KMS-11 (cell line): ENCODE data around the gene ABCC5.
"Not testable (repeated sequence)": the region's sequence is repeated elsewhere in the genome, so short reads cannot be mapped to it uniquely, and the experiment has no call there.

Source experiments
- H2AFZ ChIP-seq: fragments of 200-600 bp; sonication (generic); 2 replicates; pipeline ENCODE4 v1.6.1; 2016; ENCODE audit warnings: antibody characterized with exemption, mixed run types, low read depth
- H3K27ac ChIP-seq: fragments of 200-600 bp; sonication (generic); 2 replicates; pipeline ENCODE4 v1.6.1; 2016; ENCODE audit warnings: mild to moderate bottlenecking, mixed run types
- H3K27me3 ChIP-seq: fragments of 200-600 bp; sonication (generic); 2 replicates; pipeline ENCODE4 v1.6.1; 2017; ENCODE audit warnings: mild to moderate bottlenecking, low read depth, mixed run types, moderate library complexity; ENCODE audit not compliant: insufficient read depth
- H3K36me3 ChIP-seq: fragments of 200-600 bp; sonication (generic); 2 replicates; pipeline ENCODE4 v1.6.1; 2017; ENCODE audit warnings: mild to moderate bottlenecking, mixed run types; ENCODE audit not compliant: insufficient read depth
- H3K4me1 ChIP-seq: fragments of 200-600 bp; sonication (generic); 2 replicates; pipeline ENCODE4 v1.6.1; 2016; ENCODE audit warnings: mild to moderate bottlenecking, low read depth, mixed run types; ENCODE audit not compliant: poor library complexity, severe bottlenecking
- H3K4me2 ChIP-seq: fragments of 200-600 bp; sonication (generic); 2 replicates; pipeline ENCODE4 v1.7.0; 2016; ENCODE audit warnings: mild to moderate bottlenecking, mixed run types
- H3K4me3 ChIP-seq: fragments of 200-600 bp; sonication (generic); IDR thresholded peaks from 2 replicates; pipeline ENCODE4 v1.6.1; 2017; ENCODE audit warnings: low read depth, low read length, mixed read lengths; ENCODE audit not compliant: insufficient read depth
- H3K79me2 ChIP-seq: fragments of 200-600 bp; sonication (generic); 2 replicates; pipeline ENCODE4 v1.6.1; 2016; ENCODE audit warnings: low read depth, mixed run types; ENCODE audit not compliant: insufficient read depth
- H3K9ac ChIP-seq: fragments of 200-600 bp; sonication (generic); 2 replicates; pipeline ENCODE4 v1.6.1; 2016; ENCODE audit warnings: mild to moderate bottlenecking, mixed run types
- H4K20me1 ChIP-seq: fragments of 200-600 bp; sonication (generic); 2 replicates; pipeline ENCODE4 v1.6.1; 2016; ENCODE audit warnings: mild to moderate bottlenecking, mixed run types; ENCODE audit not compliant: insufficient read depth
- CTCF ChIP-seq: fragments of 200-600 bp; sonication (generic); conservative IDR thresholded peaks from 2 replicates; pipeline ENCODE4 v1.6.1; 2017; ENCODE audit warnings: low read depth, mild to moderate bottlenecking, antibody characterized with exemption, low read length, moderate library complexity, mixed read lengths

ABCC5 gene

GRCh38 chr3:184015381-184016019 lies 2.2 kb downstream of the ABCC5 start:
- TF ChIP-seq CTCF, result no peak

DNA sequence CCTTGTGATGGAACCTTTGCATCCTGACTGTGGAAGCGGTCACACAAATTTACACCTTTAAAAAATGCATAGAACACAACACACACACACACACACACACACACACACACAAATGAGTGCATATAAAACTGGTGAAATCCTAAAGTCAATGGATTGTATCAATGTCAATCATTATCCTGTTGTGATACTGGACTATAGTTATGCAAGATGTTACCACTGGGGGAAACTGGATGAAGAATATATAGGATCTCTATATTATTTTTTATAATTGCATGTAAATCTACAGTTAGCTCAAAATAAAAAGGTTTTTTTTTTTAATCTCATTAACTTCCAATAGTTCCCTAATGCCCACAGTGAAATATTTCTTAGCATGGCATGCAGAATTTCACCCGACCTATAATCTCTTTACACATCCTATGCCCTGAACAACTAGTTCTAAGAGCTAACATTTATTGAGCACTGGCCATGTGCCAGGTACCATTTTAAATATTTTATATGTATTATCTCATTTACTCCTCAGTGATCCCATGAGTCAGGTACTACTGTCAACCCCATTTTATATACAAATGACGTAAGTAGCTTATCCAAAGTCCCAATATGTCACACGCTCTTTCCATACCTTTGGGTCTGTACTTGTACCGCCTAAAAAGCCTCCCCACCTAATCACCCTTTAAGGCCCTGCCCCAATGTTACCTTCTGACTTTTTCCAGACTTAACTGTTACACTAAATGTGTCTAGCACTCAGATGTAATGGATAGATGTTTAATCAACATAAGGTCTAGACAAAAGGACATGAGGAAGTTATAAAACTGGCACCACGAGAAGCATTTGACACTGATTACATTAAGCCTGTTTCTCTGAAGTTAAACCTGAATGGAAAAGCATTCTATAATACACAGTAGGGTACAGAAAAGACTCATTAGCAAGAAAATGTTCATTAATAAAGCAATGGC lies 5.5 kb downstream of the ABCC5 start:
- H3K4me2 ChIP-seq, result no peak overlapping the region

More at GRCh38 chr3:184015381-184016019, 2.2 kb downstream of the ABCC5 start:
- Histone ChIP-seq H3K27me3 (no peaks in the 10 kb centered on the region), H3K9ac (no peak overlapping the region), H3K27ac (no peak overlapping the region), H2AFZ (no peak overlapping the region), H3K4me3 (no peak overlapping the region), H3K79me2 (peaks cover 4% of the 10 kb centered on the region), H4K20me1 (no peaks in the 10 kb centered on the region), H3K36me3 (no peaks in the 10 kb centered on the region; the same call in 1 of the 2 replicates), H3K4me2 (no peak overlapping the region), H3K4me1 (peaks cover 7% of the 10 kb centered on the region)

GRCh38 chr3:184011230-184011876 lies 6.3 kb downstream of the ABCC5 start:
- H3K4me2 ChIP-seq, result no peak overlapping the region
- H2AFZ ChIP-seq, result no peak overlapping the region
- H3K4me1 ChIP-seq, result peaks cover 8% of the 10 kb centered on the region
- no peaks in the 10 kb centered on the region for H4K20me1 ChIP-seq
- no peaks in the 10 kb centered on the region for H3K27me3 ChIP-seq
- no peak overlapping the region for H3K9ac ChIP-seq
- H3K79me2 ChIP-seq, result peaks cover 4% of the 10 kb centered on the region
- H3K27ac ChIP-seq, result no peak overlapping the region
- no peak overlapping the region for H3K4me3 ChIP-seq
- no peak for TF ChIP-seq CTCF
- no peaks in the 10 kb centered on the region; the same call in 1 of the 2 replicates for H3K36me3 ChIP-seq

More for the DNA sequence above, 5.5 kb downstream of the ABCC5 start:
- TF ChIP-seq CTCF, result no peak
- peaks cover 7% of the 10 kb centered on the region for H3K4me1 ChIP-seq
- H3K36me3 ChIP-seq, result no peaks in the 10 kb centered on the region; the same call in 1 of the 2 replicates
- H4K20me1 ChIP-seq, result no peaks in the 10 kb centered on the region
- H3K4me3 ChIP-seq, result no peak overlapping the region
- no peaks in the 10 kb centered on the region for H3K27me3 ChIP-seq
- no peak overlapping the region for H2AFZ ChIP-seq
- H3K79me2 ChIP-seq, result peaks cover 4% of the 10 kb centered on the region
- H3K27ac ChIP-seq, result no peak overlapping the region
- H3K9ac ChIP-seq, result no peak overlapping the region

DNA sequence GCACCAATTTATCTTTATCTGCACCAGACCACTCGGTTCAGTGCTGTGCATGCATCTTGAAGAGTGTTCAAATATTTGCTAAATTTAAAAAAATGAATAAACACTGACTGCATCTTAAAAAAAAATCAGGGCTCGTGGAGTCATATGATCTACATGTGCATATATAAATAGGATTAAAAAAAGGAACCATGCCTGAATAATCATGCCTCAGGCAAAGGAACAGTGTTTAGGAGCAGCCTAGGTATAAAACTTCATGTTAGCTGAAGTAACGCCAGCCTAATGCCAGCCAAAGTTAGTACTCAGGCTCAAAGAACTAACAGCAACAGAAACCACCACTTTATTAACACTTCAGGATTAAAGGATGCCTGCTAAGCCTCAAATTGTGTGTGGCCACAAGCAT lies 9.5 kb downstream of the ABCC5 start:
- H3K27ac ChIP-seq, result no peak overlapping the region
- H3K9ac ChIP-seq, result no peak overlapping the region
- H3K4me2 ChIP-seq, result no peak overlapping the region
- peaks cover 20% of the 10 kb centered on the region for H3K4me1 ChIP-seq
- H3K79me2 ChIP-seq, result no peaks in the 10 kb centered on the region
- no peaks in the 10 kb centered on the region; the same call in 1 of the 2 replicates for H3K36me3 ChIP-seq
- H3K4me3 ChIP-seq, result no peak overlapping the region
- no peak for TF ChIP-seq CTCF
- H3K27me3 ChIP-seq, result no peaks in the 10 kb centered on the region
- no peaks in the 10 kb centered on the region; the same call in 1 of the 2 replicates for H4K20me1 ChIP-seq
- no peak overlapping the region for H2AFZ ChIP-seq

DNA sequence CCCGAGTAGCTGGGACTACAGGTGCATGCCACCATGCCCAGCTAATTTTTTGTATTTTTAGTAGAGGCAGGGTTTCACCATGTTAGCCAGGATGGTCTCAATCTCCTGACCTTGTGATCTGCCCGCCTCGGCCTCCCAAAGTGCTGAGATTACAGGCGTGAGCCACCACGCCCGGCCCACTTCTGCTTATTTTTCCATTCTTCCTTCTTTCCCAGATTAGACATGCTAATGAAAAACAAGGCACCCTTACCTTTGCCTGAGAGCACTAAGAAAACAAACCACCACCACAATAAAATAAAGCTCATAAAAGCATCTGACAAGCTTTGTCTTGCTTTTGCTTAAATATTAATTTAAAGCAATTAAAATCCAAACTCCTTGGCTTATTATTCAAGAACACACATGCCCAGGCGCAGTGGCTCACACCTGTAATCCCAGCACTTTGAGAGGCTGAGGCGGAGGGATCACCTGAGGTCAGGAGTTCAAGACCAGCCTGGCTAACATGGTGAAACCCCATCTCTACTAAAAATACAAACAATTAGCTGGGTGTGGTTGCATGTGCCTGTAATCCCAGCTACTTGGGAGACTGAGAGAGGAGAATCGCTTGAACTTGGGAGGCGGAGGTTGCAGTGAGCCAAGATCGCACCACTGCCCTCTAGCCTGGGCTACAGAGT lies 10.4 kb downstream of the ABCC5 start:
- not testable (repeated sequence) for H3K27me3 ChIP-seq, H3K79me2 ChIP-seq, H3K4me3 ChIP-seq, H4K20me1 ChIP-seq, H3K27ac ChIP-seq, H3K4me2 ChIP-seq, H3K36me3 ChIP-seq, H2AFZ ChIP-seq, H3K9ac ChIP-seq
- H3K4me1 ChIP-seq, result peaks cover 20% of the 10 kb centered on the region
